ENCODE results near the gene ONECUT1. TPM values are rescaled to one million over a fixed set of nuclear protein-coding genes. Genes with fewer than 3 reads are reported as not detected.
"Not testable (repeated sequence)": the region's sequence is repeated elsewhere in the genome, so short reads cannot be mapped to it uniquely, and the experiment has no call there.

ONECUT1 gene
- not detected for total RNA-seq

DNA sequence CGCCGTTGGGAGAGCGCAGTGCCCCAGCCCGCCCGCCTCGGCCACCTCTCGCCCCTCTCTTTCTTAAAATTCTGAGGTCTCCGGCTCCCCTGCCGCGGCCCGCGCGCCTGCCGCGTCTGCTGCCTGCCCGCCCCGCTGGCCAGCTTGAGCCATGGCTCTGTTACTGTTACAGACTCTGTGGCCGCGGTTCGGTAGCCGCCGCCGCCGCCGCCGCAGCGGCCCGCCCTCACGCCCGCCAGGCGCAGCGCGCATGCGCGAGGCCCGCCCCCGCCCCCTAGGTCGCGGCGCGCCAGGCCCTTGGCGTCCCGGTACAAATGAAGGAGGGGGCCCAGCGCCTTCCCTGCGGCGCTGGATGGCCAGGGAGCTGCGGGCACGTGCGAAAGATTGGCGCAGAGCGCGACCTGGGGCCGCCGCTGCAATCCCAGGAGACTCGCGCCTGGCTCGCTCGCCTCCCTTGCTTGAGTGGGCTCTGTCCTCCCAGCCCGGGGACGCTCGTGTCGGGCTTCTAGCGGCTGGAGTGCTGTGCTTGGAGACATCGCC lies at the start of gene ONECUT1:
Gene ONECUT1 (minus strand): TSS at position 168 of the 540 bp plus-strand sequence. CDS start 452 bp downstream, outside the sequence.
- ATAC-seq (ENCODE audit: low read depth), result peak; percentile 62
- Mint-ChIP-seq H3K27ac (no peak within 1 kb of the TSS), H3K36me3 (no peaks in the 10 kb centered on the region), H3K27me3 (peaks cover 90% of the 10 kb centered on the region), H3K9me3 (no peaks in the 10 kb centered on the region), H3K4me3 (peak within 1 kb of the TSS; percentile 64), H3K4me1 (peaks cover 6% of the 10 kb centered on the region)
- peak; percentile 73 for DNase-seq
- POLR2A ChIA-PET, result no interaction called here

DNA sequence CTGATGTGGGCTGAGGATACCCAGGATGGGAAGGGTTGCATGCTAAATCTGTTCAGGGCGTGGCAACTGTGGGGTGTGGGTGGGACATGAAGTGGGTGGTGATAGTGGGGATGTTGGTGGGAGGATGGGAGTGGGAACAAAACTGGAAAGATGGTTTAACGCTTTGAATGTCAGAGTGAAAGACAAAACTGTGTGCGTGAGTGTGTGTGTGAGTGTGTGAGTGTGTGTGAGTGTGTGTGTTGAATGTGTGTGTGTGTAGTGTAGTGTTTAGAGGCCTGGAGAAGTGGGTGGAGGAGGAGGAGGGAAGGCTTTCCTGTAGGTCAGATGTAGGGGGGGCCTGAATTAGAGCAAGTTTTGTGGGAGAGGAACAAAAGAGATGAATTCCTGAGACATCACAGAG lies 44.2 kb upstream of the ONECUT1 start:
- Mint-ChIP-seq H3K9me3 (peaks cover 1% of the 10 kb centered on the region), H3K27me3 (peaks cover 11% of the 10 kb centered on the region), H3K36me3 (peaks cover 1% of the 10 kb centered on the region), H3K4me3 (no peak overlapping the region), H3K27ac (no peak overlapping the region), H3K4me1 (no peaks in the 10 kb centered on the region)
- POLR2A ChIA-PET, result no interaction called here
- DNase-seq, result no peak
- ATAC-seq (ENCODE audit: low read depth), result no peak

DNA sequence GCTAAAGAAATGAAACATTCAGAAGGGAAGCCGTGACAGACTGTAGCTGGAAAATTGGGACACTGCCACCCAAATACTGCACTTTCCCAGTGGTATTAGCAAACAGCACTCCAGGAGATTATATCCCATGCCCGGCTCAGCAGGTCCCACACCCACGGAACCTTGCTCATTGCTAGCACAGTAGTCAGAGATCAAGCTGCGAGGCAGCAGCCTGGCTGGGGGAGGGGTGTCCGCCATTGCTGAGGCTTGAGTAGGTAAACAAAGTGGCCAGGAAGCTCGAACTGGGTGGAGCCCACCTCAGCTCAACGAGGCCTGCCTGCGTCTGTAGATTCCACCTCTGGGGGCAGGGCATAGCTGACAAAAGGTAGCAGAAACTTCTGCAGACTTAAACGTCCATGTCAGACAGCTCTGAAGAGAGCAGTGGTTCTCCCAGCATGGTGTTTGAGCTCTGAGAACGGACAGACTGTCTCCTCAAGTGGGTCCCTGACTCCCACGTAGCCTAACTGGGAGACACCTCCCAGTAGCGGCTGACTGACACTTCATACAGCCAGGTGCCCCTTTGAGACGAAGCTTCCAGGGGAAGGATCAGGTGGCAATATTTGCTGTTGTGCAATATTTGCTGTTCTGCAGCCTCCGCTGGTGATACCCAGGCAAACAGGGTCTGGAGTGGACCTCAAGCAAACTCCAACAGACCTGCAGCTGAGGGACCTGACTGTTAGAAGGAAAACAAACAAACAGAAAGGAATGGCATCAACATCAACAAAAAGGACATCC lies 34.2 kb upstream of the ONECUT1 start:
- H3K4me1 Mint-ChIP-seq; H3K27ac Mint-ChIP-seq; H3K27me3 Mint-ChIP-seq; ATAC-seq (ENCODE audit: low read depth); DNase-seq; H3K9me3 Mint-ChIP-seq; H3K36me3 Mint-ChIP-seq; H3K4me3 Mint-ChIP-seq; POLR2A ChIA-PET: not testable (repeated sequence)

DNA sequence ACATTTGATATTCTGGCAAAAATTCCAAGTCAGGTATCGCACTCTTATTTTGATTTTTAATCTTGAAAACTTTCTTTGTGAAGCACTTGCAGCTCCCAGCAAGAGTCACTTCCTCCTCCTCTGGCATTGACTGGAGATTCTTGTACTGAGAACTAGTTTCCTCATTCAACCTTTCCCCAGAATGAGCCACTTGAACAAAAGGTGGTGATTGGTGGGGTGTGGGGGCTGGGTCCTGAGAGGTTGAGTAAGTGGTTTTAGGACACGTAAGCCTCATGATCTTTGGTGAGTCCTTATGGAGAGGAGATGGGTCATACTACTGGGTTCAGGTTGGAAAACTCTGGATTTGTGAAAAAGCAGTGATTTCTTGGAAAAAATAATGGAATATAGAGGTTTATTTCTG lies 32.3 kb upstream of the ONECUT1 start:
- Mint-ChIP-seq H3K27ac (no peak overlapping the region), H3K36me3 (no peaks in the 10 kb centered on the region), H3K4me1 (no peaks in the 10 kb centered on the region), H3K4me3 (no peak overlapping the region), H3K27me3 (peaks cover 15% of the 10 kb centered on the region), H3K9me3 (no peaks in the 10 kb centered on the region)
- POLR2A ChIA-PET, result no interaction called here
- DNase-seq (no peak), ATAC-seq (ENCODE audit: low read depth) (no peak)

DNA sequence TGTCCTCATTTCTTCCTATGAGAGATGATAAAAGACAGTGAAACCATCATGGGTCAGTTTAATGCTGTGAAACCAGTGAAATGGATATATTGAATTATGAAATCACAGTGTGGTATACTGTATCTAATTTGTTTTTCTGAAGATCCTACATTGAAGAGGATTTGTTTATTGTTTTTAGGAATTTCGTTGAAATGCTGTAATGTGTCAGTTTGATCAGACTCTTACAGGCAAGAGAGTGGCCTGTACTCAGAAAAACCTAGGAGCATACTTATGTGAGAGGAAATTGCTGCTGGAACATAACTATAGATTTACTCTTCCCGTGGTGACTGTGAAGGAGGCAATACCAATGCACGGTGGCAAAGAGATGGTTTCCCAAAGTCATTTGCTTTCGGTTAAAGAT lies 29.1 kb upstream of the ONECUT1 start:
- ATAC-seq (ENCODE audit: low read depth) (no peak), DNase-seq (no peak)
- H3K4me1 Mint-ChIP-seq, result no peaks in the 10 kb centered on the region
- H3K4me3 Mint-ChIP-seq, result no peak overlapping the region
- no peaks in the 10 kb centered on the region for H3K36me3 Mint-ChIP-seq
- H3K27ac Mint-ChIP-seq, result no peak overlapping the region
- peaks cover 25% of the 10 kb centered on the region for H3K27me3 Mint-ChIP-seq
- POLR2A ChIA-PET, result no interaction called here
- H3K9me3 Mint-ChIP-seq, result no peaks in the 10 kb centered on the region

DNA sequence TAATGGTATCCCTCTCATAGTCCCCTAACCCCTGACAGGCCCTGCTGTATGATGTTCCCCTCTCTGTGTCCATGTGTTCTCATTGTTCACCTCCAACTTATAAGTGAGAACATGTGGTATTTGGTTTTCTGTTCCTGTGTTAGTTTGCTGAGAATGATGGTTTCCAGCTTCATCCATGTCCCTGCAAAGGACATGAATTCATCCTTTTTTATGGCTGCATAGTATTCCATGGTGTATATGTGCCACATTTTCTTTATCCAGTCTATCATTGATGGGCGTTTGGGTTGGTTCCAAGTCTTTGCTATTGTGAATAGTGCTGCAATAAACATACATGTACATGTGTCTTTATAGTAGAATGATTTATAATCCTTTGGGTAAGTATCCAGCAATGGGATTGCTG lies 25.8 kb upstream of the ONECUT1 start:
- H3K36me3 Mint-ChIP-seq; ATAC-seq (ENCODE audit: low read depth); DNase-seq; H3K9me3 Mint-ChIP-seq; H3K4me3 Mint-ChIP-seq; POLR2A ChIA-PET; H3K27ac Mint-ChIP-seq; H3K4me1 Mint-ChIP-seq: not testable (repeated sequence)
- peaks cover 33% of the 10 kb centered on the region for H3K27me3 Mint-ChIP-seq

DNA sequence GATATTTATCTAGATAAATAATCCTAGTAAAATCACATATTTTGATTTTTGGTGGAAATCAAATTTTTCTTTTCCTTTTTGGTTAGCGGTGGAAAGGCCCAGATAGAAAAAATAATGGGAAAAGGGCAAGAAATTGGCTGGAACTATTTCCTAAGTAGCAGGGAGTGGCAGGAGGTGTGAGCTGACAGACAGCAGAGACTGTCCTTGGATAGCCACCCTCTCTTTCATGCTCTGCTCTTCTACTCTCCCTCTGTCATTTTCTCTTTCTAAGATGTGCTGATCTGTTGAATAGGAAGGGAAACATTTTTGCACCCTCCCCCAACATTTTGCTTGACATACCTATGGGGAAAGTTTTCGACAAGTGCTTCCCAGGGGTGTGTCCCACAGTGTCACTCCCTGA lies 18.9 kb upstream of the ONECUT1 start:
- DNase-seq, result no peak
- no peak for ATAC-seq (ENCODE audit: low read depth)
- H3K9me3 Mint-ChIP-seq, result no peaks in the 10 kb centered on the region
- H3K27ac Mint-ChIP-seq, result no peak overlapping the region
- H3K4me1 Mint-ChIP-seq, result peaks cover 4% of the 10 kb centered on the region
- POLR2A ChIA-PET, result no interaction called here
- no peaks in the 10 kb centered on the region for H3K36me3 Mint-ChIP-seq
- peaks cover 60% of the 10 kb centered on the region for H3K27me3 Mint-ChIP-seq
- H3K4me3 Mint-ChIP-seq, result no peak overlapping the region

DNA sequence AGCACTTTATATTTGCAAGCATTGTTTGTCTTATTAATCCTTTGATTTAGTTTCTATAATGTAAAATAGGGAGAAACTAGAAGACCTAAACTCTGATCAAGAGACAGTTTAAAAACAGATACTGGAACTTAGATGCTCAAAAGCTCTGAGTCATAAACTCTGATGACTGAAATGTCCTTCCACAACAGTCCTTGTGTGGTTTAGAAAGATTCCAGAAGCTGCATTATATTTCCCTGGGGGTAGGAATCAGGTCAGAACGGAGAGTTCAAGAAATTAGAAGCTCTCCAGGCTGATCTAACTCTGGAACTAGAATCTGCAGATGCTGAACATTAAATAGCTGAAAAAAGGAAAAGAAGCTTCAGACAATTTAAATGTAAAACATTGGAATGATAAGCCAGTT lies 18.3 kb upstream of the ONECUT1 start:
- POLR2A ChIA-PET, result no interaction called here
- ATAC-seq (ENCODE audit: low read depth) (no peak), DNase-seq (no peak)
- peaks cover 60% of the 10 kb centered on the region for H3K27me3 Mint-ChIP-seq
- no peak overlapping the region for H3K27ac Mint-ChIP-seq
- H3K4me1 Mint-ChIP-seq, result peaks cover 4% of the 10 kb centered on the region
- no peaks in the 10 kb centered on the region for H3K36me3 Mint-ChIP-seq
- no peak overlapping the region for H3K4me3 Mint-ChIP-seq
- H3K9me3 Mint-ChIP-seq, result no peaks in the 10 kb centered on the region

DNA sequence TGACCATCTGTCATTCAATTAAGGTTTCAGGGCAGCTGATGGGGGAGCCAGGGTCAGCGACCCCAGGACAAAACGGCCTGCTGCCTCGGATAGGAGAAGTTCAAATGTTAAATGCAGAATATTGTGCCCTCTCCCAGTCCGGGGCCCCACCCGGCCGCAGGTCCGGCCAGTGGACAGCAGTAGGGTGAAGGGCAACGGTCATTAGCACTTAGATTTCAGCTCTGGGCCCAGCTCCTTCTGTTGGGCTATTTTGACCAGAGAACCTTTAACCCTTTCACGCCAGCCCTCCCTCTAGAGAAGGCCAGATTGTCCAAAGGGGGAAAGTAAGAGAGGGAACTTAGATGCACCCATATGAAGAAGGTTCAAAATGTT lies 16.1 kb upstream of the ONECUT1 start:
- H3K9me3 Mint-ChIP-seq, result no peaks in the 10 kb centered on the region
- no peak for ATAC-seq (ENCODE audit: low read depth)
- peaks cover 80% of the 10 kb centered on the region for H3K27me3 Mint-ChIP-seq
- H3K36me3 Mint-ChIP-seq, result no peaks in the 10 kb centered on the region
- no peak for DNase-seq
- peaks cover 4% of the 10 kb centered on the region for H3K4me1 Mint-ChIP-seq
- no peak overlapping the region for H3K27ac Mint-ChIP-seq
- no peak overlapping the region for H3K4me3 Mint-ChIP-seq
- POLR2A ChIA-PET, result no interaction called here

DNA sequence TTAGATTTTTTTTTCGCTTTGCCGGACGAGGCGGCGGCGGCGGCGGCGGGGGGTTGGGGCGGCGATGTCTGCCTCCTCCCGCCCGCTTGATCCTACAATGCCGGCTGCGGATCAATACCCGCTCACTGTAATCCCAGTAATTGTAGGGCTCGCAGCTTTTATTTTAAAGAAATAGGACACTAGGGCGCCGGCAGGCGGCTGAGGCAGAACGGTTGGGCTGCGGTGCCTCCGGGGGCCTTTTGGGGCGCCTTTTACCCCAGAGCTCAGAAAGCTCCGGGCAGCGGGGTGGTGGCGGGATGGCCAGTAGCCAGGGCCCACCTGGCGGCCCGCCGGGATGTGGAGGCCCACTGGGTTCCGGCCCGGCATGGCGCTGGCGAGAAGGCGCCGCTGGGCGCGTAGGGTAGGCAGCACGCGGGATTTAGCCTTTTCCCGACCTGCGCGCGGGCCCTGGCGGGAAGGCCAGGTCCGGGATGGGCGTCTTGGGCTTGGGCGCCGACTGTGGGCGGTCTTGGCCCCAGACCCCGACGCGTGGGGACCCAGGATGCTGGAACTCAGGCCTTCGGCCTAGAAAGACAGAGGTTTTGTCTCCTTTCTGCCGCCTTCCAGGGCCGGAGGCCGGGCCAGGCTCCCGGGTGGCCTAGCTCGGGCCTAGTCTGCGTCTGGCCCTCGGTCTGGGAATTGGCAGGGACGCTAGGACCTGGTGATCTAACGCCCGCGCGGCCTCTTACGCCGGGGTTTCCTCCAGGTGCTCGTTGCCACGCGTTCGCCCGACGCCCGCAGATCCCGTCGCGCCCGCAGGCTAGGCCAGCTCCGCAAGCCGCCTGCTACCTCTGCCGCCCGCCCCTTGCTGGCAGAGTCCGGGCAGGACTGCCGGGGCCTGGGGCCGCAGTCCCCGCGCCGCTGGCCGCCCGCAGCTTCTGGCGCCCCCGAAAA lies 15.5 kb upstream of the ONECUT1 start:
- ATAC-seq (ENCODE audit: low read depth), result no peak
- H3K4me3 Mint-ChIP-seq, result peak overlapping the region; percentile 51

DNA sequence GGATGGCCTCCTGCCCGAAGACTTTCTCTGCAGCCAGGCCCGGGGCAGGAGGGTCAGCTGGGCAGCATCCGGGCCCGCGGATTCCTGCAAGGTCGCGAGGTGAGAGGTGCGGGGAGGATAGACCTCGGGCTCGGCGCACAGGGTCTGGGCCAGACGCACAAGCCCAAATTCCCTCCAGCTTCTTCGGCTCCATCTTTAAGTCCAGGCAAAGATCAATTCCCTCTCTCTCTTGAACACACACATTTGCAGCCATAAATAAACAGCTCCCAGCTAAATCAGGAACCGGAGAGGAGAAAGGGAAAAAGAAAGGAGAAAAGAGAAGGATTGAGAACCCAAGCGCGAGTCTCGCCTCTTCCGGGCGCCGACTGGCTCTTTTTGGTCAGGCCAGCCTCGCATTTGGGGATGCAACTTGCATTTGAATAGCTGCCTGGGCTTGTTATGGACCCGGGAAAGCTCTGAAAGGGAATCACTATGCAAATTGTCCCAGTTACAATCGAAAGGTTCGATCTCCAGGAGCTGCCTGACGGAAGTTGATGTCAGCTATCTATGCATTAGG lies 14.5 kb upstream of the ONECUT1 start:
- H3K27ac Mint-ChIP-seq, result no peak overlapping the region
- ATAC-seq (ENCODE audit: low read depth) (no peak), DNase-seq (no peak)
- no peaks in the 10 kb centered on the region for H3K9me3 Mint-ChIP-seq
- POLR2A ChIA-PET, result no interaction called here
- peaks cover 1% of the 10 kb centered on the region for H3K36me3 Mint-ChIP-seq
- peaks cover 6% of the 10 kb centered on the region for H3K4me1 Mint-ChIP-seq
- peak overlapping the region; percentile 67 for H3K4me3 Mint-ChIP-seq
- peaks cover 92% of the 10 kb centered on the region for H3K27me3 Mint-ChIP-seq

More for the DNA sequence above, 15.5 kb upstream of the ONECUT1 start:
- Mint-ChIP-seq H3K27me3 (peaks cover 86% of the 10 kb centered on the region), H3K4me1 (peaks cover 6% of the 10 kb centered on the region), H3K27ac (no peak overlapping the region), H3K9me3 (no peaks in the 10 kb centered on the region), H3K36me3 (peaks cover 1% of the 10 kb centered on the region)
- POLR2A ChIA-PET, result interaction anchor here (0.7 kb wide), 1 partner anchor 11 kb away, joined by 3 read pairs; no protein-coding TSS in a partner anchor
- peak; percentile 41 for DNase-seq

DNA sequence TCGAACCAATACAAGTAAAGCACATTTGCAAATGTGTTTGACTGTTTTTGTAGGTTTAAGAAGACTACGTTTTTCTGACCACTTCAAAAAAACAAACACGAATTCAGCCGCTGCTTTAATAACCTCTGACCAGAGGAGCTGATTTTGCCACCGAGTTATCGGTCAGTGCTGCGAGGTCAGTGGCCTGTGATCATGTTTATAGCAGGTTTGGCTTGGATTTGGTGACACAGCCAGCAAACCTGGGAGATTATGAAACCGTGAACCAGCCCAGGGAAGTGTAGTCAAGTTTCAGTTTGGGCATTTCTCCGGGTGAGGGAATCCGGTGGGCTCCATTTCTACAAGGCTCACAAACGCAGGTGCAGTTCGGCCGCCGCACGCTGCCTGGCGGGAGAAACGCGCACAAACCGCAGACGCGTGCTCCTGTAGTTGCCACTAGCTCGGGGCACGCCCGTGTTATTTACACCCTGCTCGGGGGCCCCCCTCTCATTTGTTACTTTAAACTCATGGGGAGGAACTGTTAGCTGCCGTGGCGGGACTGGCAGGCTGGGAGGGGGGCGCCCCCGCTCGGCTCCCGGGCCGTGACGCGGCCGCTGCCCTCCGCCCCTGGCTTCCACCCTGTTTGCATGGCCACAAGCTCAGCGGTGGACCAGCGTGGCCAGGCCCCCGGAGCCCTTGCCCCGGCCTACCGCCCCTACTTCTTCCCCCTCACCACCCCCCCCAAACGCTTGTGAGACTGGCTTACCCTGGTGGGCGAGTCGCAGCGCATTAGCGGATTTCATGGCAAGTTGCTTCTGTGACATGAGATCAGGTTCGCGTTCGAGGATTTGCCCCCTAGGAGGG lies 13.6 kb upstream of the ONECUT1 start:
- peaks cover 92% of the 10 kb centered on the region for H3K27me3 Mint-ChIP-seq
- DNase-seq, result no peak
- no peaks in the 10 kb centered on the region for H3K9me3 Mint-ChIP-seq
- POLR2A ChIA-PET, result no interaction called here
- no peak overlapping the region for H3K27ac Mint-ChIP-seq
- H3K4me1 Mint-ChIP-seq, result peaks cover 9% of the 10 kb centered on the region
- no peak for ATAC-seq (ENCODE audit: low read depth)
- peak overlapping the region; percentile 67 for H3K4me3 Mint-ChIP-seq
- peaks cover 1% of the 10 kb centered on the region for H3K36me3 Mint-ChIP-seq

DNA sequence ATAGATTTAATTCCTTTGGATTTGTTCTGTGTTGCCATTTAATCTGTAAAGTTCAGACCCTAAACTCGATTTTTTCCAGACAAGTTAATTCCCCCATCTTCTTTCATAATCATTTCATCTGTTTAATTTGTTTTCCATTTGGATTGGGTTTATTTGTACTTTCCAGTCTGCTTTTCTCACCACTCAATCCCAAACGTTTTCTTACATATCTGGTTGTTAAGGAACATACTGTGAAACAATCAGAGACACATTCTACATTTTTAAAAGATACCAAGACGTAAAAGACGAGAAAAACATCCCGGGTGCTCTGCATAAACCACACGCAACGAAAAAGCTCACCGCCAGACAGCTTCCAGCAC lies 13.0 kb upstream of the ONECUT1 start:
- peaks cover 1% of the 10 kb centered on the region for H3K36me3 Mint-ChIP-seq
- POLR2A ChIA-PET, result no interaction called here
- no peaks in the 10 kb centered on the region for H3K9me3 Mint-ChIP-seq
- DNase-seq (no peak), ATAC-seq (ENCODE audit: low read depth) (no peak)
- H3K27ac Mint-ChIP-seq, result no peak overlapping the region
- peaks cover 10% of the 10 kb centered on the region for H3K4me1 Mint-ChIP-seq
- H3K27me3 Mint-ChIP-seq, result peaks cover 92% of the 10 kb centered on the region
- no peak overlapping the region for H3K4me3 Mint-ChIP-seq
